ENCODE results near the gene N4BP2L1. TPM values are rescaled to one million over a fixed set of nuclear protein-coding genes. Genes with fewer than 3 reads are reported as not detected.

The N4BP2L1 gene
- 10 to 100 TPM; 48.9 to 74.6 (median 67.6) TPM for polyA plus RNA-seq

DNA sequence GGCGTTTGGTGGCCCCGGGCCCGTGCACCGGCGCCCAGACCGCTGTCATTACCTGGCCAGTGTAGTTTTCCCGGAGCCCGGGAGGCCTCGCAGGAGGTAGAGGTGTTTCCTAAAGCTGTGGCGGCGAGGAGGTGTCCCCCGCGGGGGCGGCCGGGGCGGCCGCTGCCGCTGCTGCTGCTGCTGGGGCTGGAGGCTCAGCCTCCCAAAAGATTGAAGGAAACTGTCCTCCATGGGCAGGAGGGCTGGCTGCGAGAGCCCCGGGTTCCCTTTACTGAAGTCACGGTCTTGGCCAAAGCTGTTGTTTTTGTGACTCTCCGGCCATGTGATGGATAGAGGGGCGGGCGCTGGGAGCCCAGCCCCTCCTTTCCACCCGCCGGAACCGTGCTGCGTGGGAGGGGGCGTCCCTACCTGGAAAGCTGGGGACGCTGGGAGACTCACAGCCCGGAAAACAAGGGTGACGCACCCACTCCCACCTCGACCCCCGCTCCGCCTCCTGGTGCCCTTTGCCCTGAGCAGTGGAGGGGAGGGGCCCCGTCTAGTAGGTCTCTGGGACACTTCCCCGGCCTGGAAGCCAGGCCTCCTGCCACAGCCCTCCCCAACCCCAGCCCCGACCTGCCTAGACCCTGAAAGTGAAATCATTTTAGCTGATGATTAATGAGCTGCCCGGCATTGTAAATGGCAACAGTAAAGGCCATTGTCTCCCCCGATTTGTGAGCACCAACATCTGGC lies at the start of gene N4BP2L1:
TSS of gene N4BP2L1 (minus strand) at position 279 of the 729 bp plus-strand sequence. CDS start at position 231, 48 bp downstream.
- peaks cover 46 to 54% of the 10 kb centered on the region in 2 donors for H3K4me1 Mint-ChIP-seq
- peak within 1 kb of the TSS; percentile 94 to 100 (median 98) for H3K27ac Mint-ChIP-seq
- no peaks in the 10 kb centered on the region for H3K9me3 Mint-ChIP-seq
- peaks cover 8 to 18% (median 14%) of the 10 kb centered on the region in 3 donors for H3K27me3 Mint-ChIP-seq (ENCODE audit: low read depth in 3 of 3)
- H3K4me3 Mint-ChIP-seq, result peak within 1 kb of the TSS; percentile 90 to 97 (median 96)
- peak; percentile 84 to 85 (median 84) for DNase-seq
- H3K36me3 Mint-ChIP-seq, result peaks cover 0 to 12% (median 7%) of the 10 kb centered on the region in 3 donors

GRCh38 chr13:32476892-32477291 lies 49.0 kb upstream of the N4BP2L1 start:
- Mint-ChIP-seq H3K4me1 (peaks cover 0 to 1% of the 10 kb centered on the region in 2 donors), H3K27ac (no peak overlapping the region), H3K27me3 (ENCODE audit: low read depth in 3 of 3) (peaks cover 0 to 3% (median 0%) of the 10 kb centered on the region in 3 donors), H3K4me3 (no peak overlapping the region), H3K9me3 (no peaks in the 10 kb centered on the region), H3K36me3 (peaks cover 19 to 23% (median 19%) of the 10 kb centered on the region in 3 donors)
- DNase-seq, result no peak

DNA sequence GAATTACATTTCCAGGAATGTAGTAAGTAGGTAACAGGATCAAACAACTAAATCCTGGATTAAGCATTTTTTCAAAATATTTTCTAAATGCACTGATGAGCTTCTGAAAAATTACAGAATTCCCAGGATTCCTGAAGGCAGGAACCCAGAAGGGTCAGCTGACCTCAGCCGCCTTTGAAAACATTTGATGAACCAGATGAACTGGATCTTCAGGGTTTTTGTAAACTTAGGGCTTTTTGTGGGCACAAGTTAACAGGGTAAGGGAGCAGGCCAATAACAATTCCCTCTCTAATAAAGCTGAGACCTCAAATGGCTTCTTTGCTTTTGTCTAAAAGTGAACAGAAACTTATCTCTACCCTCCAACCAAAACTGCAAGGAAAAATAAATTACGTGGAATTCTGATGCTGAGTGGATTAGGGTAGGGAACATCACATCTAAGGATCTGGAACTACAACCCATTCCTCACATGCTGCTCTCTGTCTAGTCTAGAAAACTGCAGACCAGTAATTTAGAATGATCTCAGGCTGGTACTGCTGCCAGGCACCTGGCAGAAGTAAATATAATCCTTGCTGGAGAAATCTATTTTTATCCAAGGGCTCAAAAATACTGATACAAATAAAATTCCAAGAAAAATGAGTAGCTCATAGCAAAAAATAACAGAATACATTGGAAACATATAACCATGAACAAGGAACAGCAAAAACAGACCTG lies 48.2 kb upstream of the N4BP2L1 start:
- no peak overlapping the region for H3K4me3 Mint-ChIP-seq
- no peaks in the 10 kb centered on the region for H3K9me3 Mint-ChIP-seq
- peaks cover 19 to 23% (median 19%) of the 10 kb centered on the region in 3 donors for H3K36me3 Mint-ChIP-seq
- no peak overlapping the region for H3K27ac Mint-ChIP-seq
- no peak for DNase-seq
- peaks cover 0 to under 1% of the 10 kb centered on the region in 2 donors for H3K4me1 Mint-ChIP-seq
- peaks cover 0 to 3% (median 0%) of the 10 kb centered on the region in 3 donors for H3K27me3 Mint-ChIP-seq (ENCODE audit: low read depth in 3 of 3)

- no peak for DNase-seq
- peaks cover 19 to 23% (median 19%) of the 10 kb centered on the region in 3 donors for H3K36me3 Mint-ChIP-seq
- no peak overlapping the region for H3K27ac Mint-ChIP-seq
- no peaks in the 10 kb centered on the region for H3K9me3 Mint-ChIP-seq
- no peak overlapping the region for H3K4me3 Mint-ChIP-seq
- H3K4me1 Mint-ChIP-seq, result no peaks in the 10 kb centered on the region
- H3K27me3 Mint-ChIP-seq (ENCODE audit: low read depth in 3 of 3), result peaks cover 0 to 3% (median 0%) of the 10 kb centered on the region in 3 donors
These were observed 47.3 kb upstream of the N4BP2L1 start for GRCh38 chr13:32474999-32475792.

DNA sequence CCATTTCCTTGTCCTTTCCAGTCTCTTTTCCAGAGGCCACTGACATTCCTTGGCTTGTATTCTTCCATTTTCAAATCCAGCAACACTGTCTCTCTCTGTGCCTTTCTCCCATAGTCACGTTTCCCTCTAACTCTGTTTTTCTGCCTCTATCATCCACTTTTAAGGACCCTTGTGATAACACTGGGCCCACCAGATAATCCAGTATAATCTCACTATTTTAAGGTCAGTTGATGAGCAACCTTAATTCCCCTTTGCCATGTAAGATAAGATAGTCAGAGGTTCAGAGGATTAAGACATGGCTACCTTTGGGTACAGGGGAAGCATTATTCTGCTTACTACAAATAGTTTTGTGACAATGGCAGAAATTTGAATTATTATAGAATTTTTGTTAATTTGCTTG lies 45.7 kb upstream of the N4BP2L1 start:
- H3K4me1 Mint-ChIP-seq, result no peaks in the 10 kb centered on the region
- H3K36me3 Mint-ChIP-seq, result peaks cover 10 to 22% (median 18%) of the 10 kb centered on the region in 3 donors
- no peak overlapping the region for H3K27ac Mint-ChIP-seq
- no peaks in the 10 kb centered on the region for H3K9me3 Mint-ChIP-seq
- no peak for DNase-seq
- no peak overlapping the region for H3K4me3 Mint-ChIP-seq
- H3K27me3 Mint-ChIP-seq (ENCODE audit: low read depth in 3 of 3), result peaks cover 0 to 1% (median 0%) of the 10 kb centered on the region in 3 donors

- Mint-ChIP-seq H3K27me3 (ENCODE audit: low read depth in 3 of 3) (peaks cover 0 to 2% (median 0%) of the 10 kb centered on the region in 3 donors), H3K27ac (peak overlapping the region in 1 of 6 donors; percentile 5), H3K9me3 (no peaks in the 10 kb centered on the region), H3K4me1 (no peaks in the 10 kb centered on the region), H3K36me3 (peaks cover 7 to 13% (median 7%) of the 10 kb centered on the region in 3 donors), H3K4me3 (no peak overlapping the region)
- DNase-seq, result no peak
These were observed 44.3 kb upstream of the N4BP2L1 start for GRCh38 chr13:32472194-32472621.

- Mint-ChIP-seq H3K36me3 (peaks cover 4 to 10% (median 5%) of the 10 kb centered on the region in 3 donors), H3K9me3 (no peaks in the 10 kb centered on the region), H3K4me1 (no peaks in the 10 kb centered on the region), H3K4me3 (no peak overlapping the region), H3K27me3 (ENCODE audit: low read depth in 3 of 3) (peaks cover 0 to 2% (median 0%) of the 10 kb centered on the region in 3 donors), H3K27ac (no peak overlapping the region)
- DNase-seq, result no peak
These were observed 43.4 kb upstream of the N4BP2L1 start for GRCh38 chr13:32471187-32471922.

DNA sequence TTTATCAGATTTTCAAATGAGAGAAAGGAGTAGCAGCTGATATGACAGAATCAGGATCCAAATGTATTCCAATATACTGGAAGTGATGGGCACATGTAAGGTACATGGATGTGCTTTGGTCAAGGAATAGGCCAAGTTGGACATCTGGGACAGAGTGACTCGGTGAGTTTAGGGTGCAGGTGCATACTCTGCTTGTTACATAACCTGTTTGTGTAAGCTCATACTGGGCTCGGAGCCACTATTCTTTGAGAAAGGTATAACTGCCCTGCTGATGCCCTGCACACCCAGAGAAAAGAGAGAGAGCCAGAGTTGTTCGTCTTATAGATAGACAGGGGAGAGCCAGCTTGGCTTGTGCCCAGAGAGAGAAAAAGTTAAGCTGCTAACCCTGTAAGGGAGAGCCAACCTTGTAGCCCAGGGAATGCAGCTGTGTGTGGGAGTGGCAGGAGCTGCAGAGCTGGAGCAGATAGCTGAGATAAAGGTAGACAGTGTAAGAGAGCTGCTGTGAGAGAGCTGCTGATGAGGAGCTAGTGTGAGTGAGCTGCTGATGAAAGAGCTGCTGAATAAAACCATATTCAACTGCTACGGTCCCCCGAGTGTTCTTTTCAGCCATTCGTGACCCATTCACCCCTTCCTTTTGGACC lies 40.7 kb upstream of the N4BP2L1 start:
- H3K4me3 Mint-ChIP-seq, result no peak overlapping the region
- H3K27ac Mint-ChIP-seq, result no peak overlapping the region
- DNase-seq, result no peak

GRCh38 chr13:32456591-32456990 lies 28.7 kb upstream of the N4BP2L1 start:
- Mint-ChIP-seq H3K4me3 (no peak overlapping the region), H3K27me3 (ENCODE audit: low read depth in 3 of 3) (peaks cover 0 to 3% (median 0%) of the 10 kb centered on the region in 3 donors), H3K4me1 (no peaks in the 10 kb centered on the region), H3K27ac (no peak overlapping the region), H3K36me3 (peaks cover 39 to 66% (median 63%) of the 10 kb centered on the region in 3 donors), H3K9me3 (peaks cover 8 to 32% (median 22%) of the 10 kb centered on the region in 6 donors)
- no peak for DNase-seq

More for the DNA sequence above, 40.7 kb upstream of the N4BP2L1 start:
- H3K4me1 Mint-ChIP-seq, result no peaks in the 10 kb centered on the region
- peaks cover 3 to 9% (median 4%) of the 10 kb centered on the region in 3 donors for H3K36me3 Mint-ChIP-seq
- peaks cover 0 to 2% (median 0%) of the 10 kb centered on the region in 3 donors for H3K27me3 Mint-ChIP-seq (ENCODE audit: low read depth in 3 of 3)
- H3K9me3 Mint-ChIP-seq, result no peaks in the 10 kb centered on the region

- peaks cover 34 to 69% (median 58%) of the 10 kb centered on the region in 3 donors for H3K36me3 Mint-ChIP-seq
- peaks cover 8 to 32% (median 23%) of the 10 kb centered on the region in 6 donors for H3K9me3 Mint-ChIP-seq
- peaks cover 0 to 3% (median 3%) of the 10 kb centered on the region in 3 donors for H3K27me3 Mint-ChIP-seq (ENCODE audit: low read depth in 3 of 3)
- no peak overlapping the region for H3K4me3 Mint-ChIP-seq
- H3K27ac Mint-ChIP-seq, result no peak overlapping the region
- H3K4me1 Mint-ChIP-seq, result no peaks in the 10 kb centered on the region
- no peak for DNase-seq
These were observed 27.6 kb upstream of the N4BP2L1 start for GRCh38 chr13:32455594-32455903.

GRCh38 chr13:32454886-32455593 lies 27.1 kb upstream of the N4BP2L1 start:
- H3K36me3 Mint-ChIP-seq, result peaks cover 34 to 64% (median 55%) of the 10 kb centered on the region in 3 donors

DNA sequence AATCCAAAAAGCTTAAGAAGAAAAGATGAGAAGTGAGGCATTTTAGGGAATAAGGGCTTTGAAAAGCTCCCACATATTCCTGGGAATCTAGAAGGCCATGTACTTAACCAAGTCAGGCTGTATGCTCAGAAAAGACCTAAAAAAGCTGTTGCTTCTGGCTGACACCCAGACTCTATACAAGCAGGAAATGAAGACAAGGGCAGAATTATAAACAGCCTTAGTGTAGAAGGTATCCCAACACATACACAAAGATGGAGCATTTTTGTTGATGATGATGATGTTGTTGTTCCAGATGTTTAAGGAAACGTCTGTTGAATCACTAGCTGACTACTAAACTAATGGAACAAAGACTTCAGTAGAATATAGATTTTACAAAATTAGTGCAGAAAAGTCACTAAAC lies 26.1 kb upstream of the N4BP2L1 start:
- H3K27ac Mint-ChIP-seq, result no peak overlapping the region
- no peak for DNase-seq
- no peaks in the 10 kb centered on the region for H3K4me1 Mint-ChIP-seq
- no peak overlapping the region for H3K4me3 Mint-ChIP-seq
- peaks cover 8 to 29% (median 21%) of the 10 kb centered on the region in 6 donors for H3K9me3 Mint-ChIP-seq
- H3K27me3 Mint-ChIP-seq (ENCODE audit: low read depth in 3 of 3), result peaks cover 0 to 3% (median 3%) of the 10 kb centered on the region in 3 donors
- peaks cover 25 to 57% (median 45%) of the 10 kb centered on the region in 3 donors for H3K36me3 Mint-ChIP-seq

More at GRCh38 chr13:32454886-32455593, 27.1 kb upstream of the N4BP2L1 start:
- H3K9me3 Mint-ChIP-seq, result peaks cover 8 to 32% (median 23%) of the 10 kb centered on the region in 6 donors
- H3K27me3 Mint-ChIP-seq (ENCODE audit: low read depth in 3 of 3), result peaks cover 0 to 3% (median 3%) of the 10 kb centered on the region in 3 donors
- H3K4me1 Mint-ChIP-seq, result no peaks in the 10 kb centered on the region
- H3K4me3 Mint-ChIP-seq, result no peak overlapping the region
- no peak for DNase-seq
- H3K27ac Mint-ChIP-seq, result no peak overlapping the region

All from immature natural killer cell (primary cell).